Activated CD8-positive, alpha-beta T cell treated with anti-CD3 and anti-CD28 coated beads for 36 hours (primary cell): ENCODE data around the gene ZC3H12C. TPM values are rescaled to one million over a fixed set of nuclear protein-coding genes. Genes with fewer than 3 reads are reported as not detected.
A peak's percentile ranks its signal among the peaks of the same experiment; 100 is the strongest.

Source experiments
- ATAC-seq: fragments of 200-7000 bp; cut with Tn5 transposase; one replicate; pipeline ENCODE4 v1.10.0; 2021; ENCODE audit warnings: mild to moderate bottlenecking, moderate library complexity
- CTCF ChIA-PET: fragments of 350-600 bp; sonication (Branson Sonifier 250); formaldehyde crosslinking; loops from one replicate; lab custom pipeline; 2021; ENCODE audit warnings: antibody characterized with exemption; lab: Charles Lee
- POLR2A ChIA-PET: fragments of 350-600 bp; sonication (Branson Sonifier 250); formaldehyde crosslinking; loops from one replicate; lab custom pipeline; 2021; ENCODE audit warnings: antibody characterized with exemption; lab: Charles Lee
- DNase-seq: peaks from one replicate; pipeline ENCODE4 v3.0.0-alpha.2; 2020
- H3K27ac Mint-ChIP-seq: one replicate; pipeline ENCODE4 v1.8.0; 2021; ENCODE audit warnings: mild to moderate bottlenecking, mixed read lengths
- H3K27me3 Mint-ChIP-seq: one replicate; pipeline ENCODE4 v1.8.0; 2021; ENCODE audit warnings: mixed read lengths
- H3K36me3 Mint-ChIP-seq: one replicate; pipeline ENCODE4 v1.8.0; 2021; ENCODE audit warnings: low read depth, mixed read lengths
- H3K4me1 Mint-ChIP-seq: one replicate; pipeline ENCODE4 v1.8.0; 2021; ENCODE audit warnings: low read depth, mixed read lengths
- H3K4me3 Mint-ChIP-seq: one replicate; pipeline ENCODE4 v1.8.0; 2021; ENCODE audit warnings: mild to moderate bottlenecking, moderate library complexity, mixed read lengths
- H3K9me3 Mint-ChIP-seq: one replicate; pipeline ENCODE4 v1.8.0; 2021; ENCODE audit warnings: mixed read lengths
- CTCF ChIP-seq: fragments of 200-600 bp; IDR thresholded peaks from one replicate; pipeline ENCODE4 v1.8.0; 2022; ENCODE audit warnings: antibody characterized with exemption, mild to moderate bottlenecking
- intact Hi-C: fragments of 100-400 bp; cut with micrococcal nuclease; formaldehyde crosslinking; loops from one replicate; pipeline ENCODE4 v1.10.0; 2022
- total RNA-seq, 2 experiments: library from RNA; stranded (reverse); gene quantifications; one replicate each; pipeline ENCODE4 v1.2.3, GENCODE V29; 2021

ZC3H12C gene
- total RNA-seq, 2 experiments from 2014 or later = 0.40 to 0.45 TPM

DNA sequence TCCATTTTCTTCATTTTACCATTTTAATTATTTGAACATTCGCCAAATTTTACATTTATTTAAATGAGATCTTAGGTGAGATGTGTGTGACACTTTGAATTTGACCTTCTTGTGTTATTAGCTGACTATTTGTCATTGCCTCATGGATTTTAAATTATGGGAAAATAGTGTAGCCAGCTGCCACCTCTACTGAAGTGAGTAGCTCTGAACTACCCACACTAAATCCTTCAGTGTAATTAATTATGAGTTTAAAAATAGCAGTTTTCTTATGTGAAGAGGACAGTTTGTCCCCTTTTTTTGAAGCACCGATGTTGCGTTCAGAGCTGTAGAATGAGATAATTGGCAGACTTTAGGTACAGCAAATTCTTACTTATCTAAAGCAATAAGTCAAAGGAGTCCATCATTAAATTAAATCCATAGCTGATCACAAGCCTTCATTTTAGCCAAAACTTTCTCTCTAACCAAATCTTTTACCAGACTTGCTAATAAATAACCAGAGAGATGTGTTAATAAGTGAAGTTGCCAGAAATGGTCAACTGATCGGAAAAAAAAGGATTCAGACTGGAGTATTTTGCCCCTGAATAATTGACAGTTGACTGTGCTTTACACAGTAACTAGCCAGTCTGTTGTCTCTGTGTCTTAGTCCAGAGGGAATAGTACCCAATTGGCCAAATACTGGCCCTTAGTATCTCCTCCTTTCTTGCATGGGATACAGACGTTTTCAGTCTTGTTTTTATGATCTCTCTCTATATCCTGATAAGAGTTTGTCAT is 75.0 kb downstream of the ZC3H12C start:
- DNase-seq = no peak
- CTCF ChIA-PET = no interaction called here
- no peak overlapping the region for H3K27ac Mint-ChIP-seq
- intact Hi-C loops = no loop called here
- H3K4me3 Mint-ChIP-seq = no peak overlapping the region
- no peaks in the 10 kb centered on the region for H3K36me3 Mint-ChIP-seq
- H3K4me1 Mint-ChIP-seq = no peaks in the 10 kb centered on the region
- H3K27me3 Mint-ChIP-seq = peaks cover 13% of the 10 kb centered on the region
- no peak for ATAC-seq
- no peaks in the 10 kb centered on the region for H3K9me3 Mint-ChIP-seq
- POLR2A ChIA-PET = no interaction called here
- no peak for TF ChIP-seq CTCF

- no peak for ATAC-seq
- Mint-ChIP-seq H3K4me1 (peaks cover 5% of the 10 kb centered on the region), H3K27me3 (peaks cover 14% of the 10 kb centered on the region), H3K4me3 (no peak overlapping the region), H3K36me3 (no peaks in the 10 kb centered on the region), H3K27ac (no peak overlapping the region), H3K9me3 (no peaks in the 10 kb centered on the region)
- ChIA-PET CTCF (no interaction called here), POLR2A (no interaction called here)
- TF ChIP-seq CTCF = no peak
- intact Hi-C loops = loop anchor here (5.0 kb wide), 1 partner anchor 217 kb away; no protein-coding TSS in a partner anchor
- no peak for DNase-seq
Observed at GRCh38 chr11:110169738-110170137, 76.5 kb downstream of the ZC3H12C start.

DNA sequence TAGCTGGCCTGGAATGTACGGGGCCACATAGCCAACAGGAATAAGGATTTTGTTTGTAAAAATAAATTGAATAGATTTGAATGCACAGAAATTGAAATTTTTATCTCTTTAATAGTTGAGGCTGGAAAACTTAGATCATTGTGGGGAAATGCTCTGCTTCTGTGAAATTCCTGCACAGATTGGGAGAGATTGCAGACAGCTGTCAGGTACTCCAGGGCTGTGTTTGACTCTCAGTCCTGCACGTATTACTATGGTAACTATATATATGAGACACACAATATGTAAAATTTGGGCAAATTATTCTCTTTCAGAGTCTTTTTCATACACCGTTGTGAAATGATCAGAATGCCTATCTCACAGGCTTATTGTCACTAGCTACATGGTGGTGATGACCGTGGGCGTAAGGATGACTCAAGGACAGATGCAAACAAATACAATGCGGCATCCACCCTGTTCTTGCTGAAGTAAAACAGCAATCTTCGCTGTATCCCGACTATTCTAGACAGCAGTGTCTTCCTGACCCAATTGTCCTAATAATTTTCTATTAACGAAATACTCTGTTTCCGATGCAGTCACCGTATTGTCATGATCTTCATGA is 79.4 kb downstream of the ZC3H12C start:
- no peak overlapping the region for H3K27ac Mint-ChIP-seq
- intact Hi-C loops = loop anchor here (5.0 kb wide), 1 partner anchor 220 kb away; no protein-coding TSS in a partner anchor
- ChIA-PET CTCF (interaction anchor here (0.5 to 2.1 kb wide), 6 partner anchors 11 to 205 kb away, joined by 3 to 8 read pairs (median 3); no protein-coding TSS in a partner anchor), POLR2A (no interaction called here)
- H3K36me3 Mint-ChIP-seq = no peaks in the 10 kb centered on the region
- DNase-seq (peak; percentile 42), ATAC-seq (no peak)
- no peak overlapping the region for H3K4me3 Mint-ChIP-seq
- no peak for TF ChIP-seq CTCF
- H3K27me3 Mint-ChIP-seq = peaks cover 14% of the 10 kb centered on the region
- no peaks in the 10 kb centered on the region for H3K9me3 Mint-ChIP-seq
- H3K4me1 Mint-ChIP-seq = peaks cover 5% of the 10 kb centered on the region

- no peaks in the 10 kb centered on the region for H3K9me3 Mint-ChIP-seq
- POLR2A ChIA-PET = no interaction called here
- CTCF ChIA-PET = interaction anchor here (0.6 to 2.1 kb wide), 9 partner anchors 9 to 272 kb away, joined by 3 to 13 read pairs (median 4); no protein-coding TSS in a partner anchor
- H3K27me3 Mint-ChIP-seq = peaks cover 14% of the 10 kb centered on the region
- intact Hi-C loops = loop anchor here (5.0 kb wide), 1 partner anchor 222 kb away; no protein-coding TSS in a partner anchor
- DNase-seq = peak; percentile 80
- H3K36me3 Mint-ChIP-seq = no peaks in the 10 kb centered on the region
- no peak overlapping the region for H3K4me3 Mint-ChIP-seq
- ATAC-seq = peak; percentile 95
- H3K4me1 Mint-ChIP-seq = peaks cover 5% of the 10 kb centered on the region
- H3K27ac Mint-ChIP-seq = no peak overlapping the region
- peak; percentile 97 for TF ChIP-seq CTCF
Observed at GRCh38 chr11:110173811-110174644, 80.8 kb downstream of the ZC3H12C start.
